ENCODE results near the gene CTSZ. TPM values are rescaled to one million over a fixed set of nuclear protein-coding genes. Genes with fewer than 3 reads are reported as not detected.

The CTSZ gene
- total and polyA plus RNA-seq, 2 experiments from 2014 or later: 5.0 to 161 TPM

DNA sequence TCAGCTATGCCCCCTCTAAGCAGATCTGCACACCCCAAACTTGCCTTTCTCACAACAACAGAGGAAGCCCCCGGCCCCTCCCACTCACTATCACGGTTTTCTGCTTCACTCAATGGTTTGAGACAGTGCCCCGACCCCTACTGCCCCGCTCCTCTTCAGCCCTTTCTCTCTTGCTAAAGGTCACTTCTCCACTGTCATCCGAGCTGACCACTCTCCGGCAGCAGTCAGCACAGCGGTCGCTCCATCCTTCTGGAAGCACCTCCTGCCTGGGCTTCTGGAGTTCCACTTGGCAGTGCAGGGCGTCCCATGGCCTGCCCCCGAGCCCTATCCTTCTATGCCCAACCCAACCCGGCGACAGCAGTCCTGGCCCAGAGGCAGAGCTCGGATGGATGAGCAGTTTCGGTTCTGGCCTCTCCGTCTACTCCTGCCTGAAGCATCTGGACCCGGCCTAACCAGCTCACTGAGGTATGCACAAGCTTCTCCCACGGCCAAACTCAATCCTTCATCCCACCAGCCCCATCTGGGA lies 4.1 kb downstream of the CTSZ start:
- 95% methylated on average over 17 of the region's 17 CpGs for WGBS (ENCODE audit: low lambda C conversion rate, missing lambda C conversion rate)
- H4K20me1 ChIP-seq (ENCODE audit: insufficient read depth, poor library complexity, severe bottlenecking): no peaks in the 10 kb centered on the region
- H3K27me3 ChIP-seq: no peaks in the 10 kb centered on the region
- TF ChIP-seq EZH2phosphoT487 (IDR thresholded peaks at IDR 0.05; ENCODE audit: low read depth, severe bottlenecking, unreplicated experiment): no peak
- TF ChIP-seq, protein P1, sequence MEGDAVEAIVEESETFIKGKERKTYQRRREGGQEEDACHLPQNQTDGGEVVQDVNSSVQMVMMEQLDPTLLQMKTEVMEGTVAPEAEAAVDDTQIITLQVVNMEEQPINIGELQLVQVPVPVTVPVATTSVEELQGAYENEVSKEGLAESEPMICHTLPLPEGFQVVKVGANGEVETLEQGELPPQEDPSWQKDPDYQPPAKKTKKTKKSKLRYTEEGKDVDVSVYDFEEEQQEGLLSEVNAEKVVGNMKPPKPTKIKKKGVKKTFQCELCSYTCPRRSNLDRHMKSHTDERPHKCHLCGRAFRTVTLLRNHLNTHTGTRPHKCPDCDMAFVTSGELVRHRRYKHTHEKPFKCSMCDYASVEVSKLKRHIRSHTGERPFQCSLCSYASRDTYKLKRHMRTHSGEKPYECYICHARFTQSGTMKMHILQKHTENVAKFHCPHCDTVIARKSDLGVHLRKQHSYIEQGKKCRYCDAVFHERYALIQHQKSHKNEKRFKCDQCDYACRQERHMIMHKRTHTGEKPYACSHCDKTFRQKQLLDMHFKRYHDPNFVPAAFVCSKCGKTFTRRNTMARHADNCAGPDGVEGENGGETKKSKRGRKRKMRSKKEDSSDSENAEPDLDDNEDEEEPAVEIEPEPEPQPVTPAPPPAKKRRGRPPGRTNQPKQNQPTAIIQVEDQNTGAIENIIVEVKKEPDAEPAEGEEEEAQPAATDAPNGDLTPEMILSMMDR (IDR thresholded peaks at IDR 0.05; ENCODE audit: poor library complexity): no peak
- no peak for TF ChIP-seq EZH2 (IDR thresholded peaks at IDR 0.05; ENCODE audit: borderline replicate concordance)
- peaks cover 12% of the 10 kb centered on the region for H3K79me2 ChIP-seq
- H3K4me2 ChIP-seq: no peak overlapping the region
- H3K9me2 ChIP-seq (replicated peaks; ENCODE audit: insufficient read depth): no peaks in the 10 kb centered on the region
- no peak overlapping the region for H3K4me3 ChIP-seq
- no peak overlapping the region for H3K27ac ChIP-seq
- no peak for DNase-seq (ENCODE audit: low spot score)
- peaks cover 15% of the 10 kb centered on the region for H3K4me1 ChIP-seq (ENCODE audit: insufficient read depth)
- no peak overlapping the region for H2AFZ ChIP-seq
- no peaks in the 10 kb centered on the region for H3K9me3 ChIP-seq (ENCODE audit: low read depth)
- no peaks in the 10 kb centered on the region for H3K36me3 ChIP-seq (replicated peaks; ENCODE audit: insufficient read depth, low read depth)

DNA sequence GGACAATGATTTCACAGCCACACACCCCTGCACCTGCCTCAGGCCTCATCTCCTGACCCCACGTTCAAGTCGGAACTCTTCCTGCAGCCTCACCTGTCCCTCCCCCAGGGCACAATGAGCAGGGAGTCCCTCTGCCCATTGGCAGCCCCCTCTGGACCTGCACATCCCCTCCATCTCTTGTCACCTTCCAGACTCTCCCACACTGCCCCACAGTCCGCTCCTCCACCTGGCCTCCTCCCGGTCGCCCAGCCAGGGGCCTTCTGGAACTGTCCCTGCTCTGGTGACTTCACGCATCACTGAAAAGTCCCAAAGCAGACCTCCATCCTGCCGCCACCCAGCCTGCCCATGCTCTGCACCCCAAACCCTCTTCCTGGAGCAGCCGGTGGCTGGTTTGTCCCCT lies 4.7 kb downstream of the CTSZ start:
- Histone ChIP-seq H3K27ac (no peak overlapping the region), H4K20me1 (ENCODE audit: insufficient read depth, poor library complexity, severe bottlenecking) (no peaks in the 10 kb centered on the region), H3K4me2 (no peak overlapping the region), H3K4me3 (no peak overlapping the region), H3K27me3 (no peaks in the 10 kb centered on the region), H2AFZ (no peak overlapping the region), H3K9me3 (ENCODE audit: low read depth) (no peaks in the 10 kb centered on the region), H3K79me2 (peaks cover 12% of the 10 kb centered on the region), H3K4me1 (ENCODE audit: insufficient read depth) (peaks cover 12% of the 10 kb centered on the region), H3K36me3 (replicated peaks; ENCODE audit: insufficient read depth, low read depth) (no peaks in the 10 kb centered on the region), H3K9me2 (replicated peaks; ENCODE audit: insufficient read depth) (no peaks in the 10 kb centered on the region)
- TF ChIP-seq EZH2phosphoT487 (IDR thresholded peaks at IDR 0.05; ENCODE audit: low read depth, severe bottlenecking, unreplicated experiment): no peak
- 82% methylated on average over 8 of the region's 8 CpGs for WGBS (ENCODE audit: low lambda C conversion rate, missing lambda C conversion rate)
- no peak for DNase-seq (ENCODE audit: low spot score)

DNA sequence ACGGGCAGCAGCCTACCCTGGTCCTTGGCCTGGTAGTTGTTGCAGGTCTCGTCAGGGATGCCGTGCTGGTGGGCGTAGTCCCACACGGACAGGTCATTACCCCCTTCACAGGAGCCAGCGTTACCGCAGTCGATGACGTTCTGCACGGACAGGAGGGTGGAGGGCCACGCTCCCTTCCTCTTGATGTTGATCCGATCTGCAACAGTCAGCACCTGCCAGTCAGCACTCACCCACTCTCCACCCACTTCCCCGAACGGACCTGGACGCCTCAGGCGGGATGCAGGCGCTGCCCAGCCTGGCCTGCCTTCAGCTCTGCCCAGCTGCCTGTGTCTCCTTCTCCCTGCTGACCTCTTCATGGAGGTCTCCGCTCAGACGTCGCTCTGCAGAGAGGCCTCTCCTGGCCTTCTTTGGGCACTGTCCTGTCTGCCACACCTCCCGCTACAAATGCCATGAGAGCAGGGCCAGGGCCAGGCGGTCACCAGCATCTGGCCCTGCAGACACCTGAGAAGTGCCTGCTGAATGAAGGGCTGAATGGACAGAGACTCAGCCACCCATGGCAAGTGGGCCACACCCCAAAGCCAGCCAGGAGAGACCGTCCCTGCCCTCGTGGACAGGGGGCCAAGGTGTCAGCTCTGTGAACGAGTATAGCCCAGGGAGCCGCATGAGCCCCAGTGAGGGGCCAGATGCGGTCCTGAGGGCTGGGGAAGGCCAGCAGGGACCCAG lies 5.4 kb downstream of the CTSZ start:
- no peak overlapping the region for H2AFZ ChIP-seq
- H4K20me1 ChIP-seq (ENCODE audit: insufficient read depth, poor library complexity, severe bottlenecking): no peaks in the 10 kb centered on the region
- H3K79me2 ChIP-seq: peaks cover 10% of the 10 kb centered on the region
- no peak for DNase-seq (ENCODE audit: low spot score)
- no peaks in the 10 kb centered on the region for H3K36me3 ChIP-seq (replicated peaks; ENCODE audit: insufficient read depth, low read depth)
- WGBS (ENCODE audit: low lambda C conversion rate, missing lambda C conversion rate): 95% methylated on average over 27 of the region's 27 CpGs
- H3K4me1 ChIP-seq (ENCODE audit: insufficient read depth): peaks cover 9% of the 10 kb centered on the region
- no peaks in the 10 kb centered on the region for H3K9me3 ChIP-seq (ENCODE audit: low read depth)
- no peaks in the 10 kb centered on the region for H3K27me3 ChIP-seq
- TF ChIP-seq, protein P1 (IDR thresholded peaks at IDR 0.05; ENCODE audit: poor library complexity): no peak
- TF ChIP-seq EZH2phosphoT487 (IDR thresholded peaks at IDR 0.05; ENCODE audit: low read depth, severe bottlenecking, unreplicated experiment) (no peak), EZH2 (IDR thresholded peaks at IDR 0.05; ENCODE audit: borderline replicate concordance) (no peak)
- no peaks in the 10 kb centered on the region for H3K9me2 ChIP-seq (replicated peaks; ENCODE audit: insufficient read depth)
- H3K4me3 ChIP-seq: no peak overlapping the region
- H3K27ac ChIP-seq: no peak overlapping the region
- H3K4me2 ChIP-seq: no peak overlapping the region

DNA sequence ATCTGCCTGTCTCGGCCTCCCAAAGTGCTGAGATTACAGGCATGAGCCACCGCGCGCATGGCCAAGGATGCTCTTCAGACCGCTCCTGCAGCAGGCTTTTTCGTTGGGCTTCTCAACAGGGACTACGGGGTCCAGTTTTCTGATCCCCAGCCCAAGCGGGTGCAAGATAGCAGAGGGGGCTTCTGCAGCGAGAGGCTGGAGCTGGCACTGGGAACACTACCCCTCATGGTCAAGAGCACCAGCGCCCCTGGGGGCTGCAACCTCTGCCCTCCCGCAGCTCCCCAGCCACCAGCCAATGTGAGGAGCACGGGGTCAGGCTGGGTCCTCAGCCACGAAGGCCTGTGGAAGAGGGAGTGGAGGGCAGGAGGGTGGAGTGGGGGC lies 6.0 kb downstream of the CTSZ start:
- WGBS (ENCODE audit: low lambda C conversion rate, missing lambda C conversion rate): 93% methylated on average over 13 of the region's 13 CpGs
- Histone ChIP-seq H3K27me3 (no peaks in the 10 kb centered on the region), H3K36me3 (replicated peaks; ENCODE audit: insufficient read depth, low read depth) (no peaks in the 10 kb centered on the region), H3K4me3 (no peak overlapping the region), H3K9me3 (ENCODE audit: low read depth) (no peaks in the 10 kb centered on the region), H4K20me1 (ENCODE audit: insufficient read depth, poor library complexity, severe bottlenecking) (no peaks in the 10 kb centered on the region), H3K27ac (no peak overlapping the region), H3K4me2 (no peak overlapping the region), H2AFZ (no peak overlapping the region), H3K9me2 (replicated peaks; ENCODE audit: insufficient read depth) (no peaks in the 10 kb centered on the region), H3K4me1 (ENCODE audit: insufficient read depth) (peaks cover 3% of the 10 kb centered on the region), H3K79me2 (peaks cover 5% of the 10 kb centered on the region)
- no peak for DNase-seq (ENCODE audit: low spot score)
- TF ChIP-seq, protein P1 (IDR thresholded peaks at IDR 0.05; ENCODE audit: poor library complexity): no peak
- TF ChIP-seq EZH2phosphoT487 (IDR thresholded peaks at IDR 0.05; ENCODE audit: low read depth, severe bottlenecking, unreplicated experiment): no peak
- TF ChIP-seq EZH2 (IDR thresholded peaks at IDR 0.05; ENCODE audit: borderline replicate concordance): no peak
